AG08396 (cell line): ENCODE results near the gene AREL1.

Experiments used
- DNase-seq: peaks from one replicate; pipeline ENCODE4 v3.0.0; 2012; ENCODE audit warnings: low spot score, mixed read lengths

AREL1 gene

GRCh38 chr14:74697543-74697942 lies 15.3 kb downstream of the AREL1 start:
- peak; percentile 75 for DNase-seq

GRCh38 chr14:74697011-74697410 lies 15.9 kb downstream of the AREL1 start:
- no peak for DNase-seq

GRCh38 chr14:74695406-74695805 lies 17.5 kb downstream of the AREL1 start:
- DNase-seq, result no peak

GRCh38 chr14:74693191-74693590 lies 19.7 kb downstream of the AREL1 start:
- no peak for DNase-seq

- DNase-seq, result no peak
Measured at GRCh38 chr14:74691456-74691855, 21.4 kb downstream of the AREL1 start.

GRCh38 chr14:74685921-74686678 lies 26.8 kb downstream of the AREL1 start:
- no peak for DNase-seq

GRCh38 chr14:74685056-74685455 lies 27.8 kb downstream of the AREL1 start:
- DNase-seq, result no peak

- DNase-seq, result no peak
Measured at GRCh38 chr14:74684434-74684833, 28.4 kb downstream of the AREL1 start.

- no peak for DNase-seq
Measured at GRCh38 chr14:74683406-74683805, 29.5 kb downstream of the AREL1 start.

- no peak for DNase-seq
Measured at GRCh38 chr14:74682169-74682952, 30.5 kb downstream of the AREL1 start.

- DNase-seq, result no peak
Measured at GRCh38 chr14:74675219-74675618, 37.7 kb downstream of the AREL1 start.

- no peak for DNase-seq
Measured at GRCh38 chr14:74673768-74674167, 39.1 kb downstream of the AREL1 start.

GRCh38 chr14:74671789-74672188 lies 41.1 kb downstream of the AREL1 start:
- DNase-seq, result peak; percentile 73

GRCh38 chr14:74670726-74671411 lies 42.0 kb downstream of the AREL1 start:
- peak; percentile 33 for DNase-seq

GRCh38 chr14:74669846-74670245 lies 43.0 kb downstream of the AREL1 start:
- DNase-seq, result no peak

- DNase-seq, result no peak
Measured at GRCh38 chr14:74669256-74669655, 43.6 kb downstream of the AREL1 start.

GRCh38 chr14:74667758-74668157 lies 45.1 kb downstream of the AREL1 start:
- DNase-seq, result no peak

GRCh38 chr14:74664717-74665116 lies 48.2 kb downstream of the AREL1 start:
- no peak for DNase-seq

GRCh38 chr14:74663884-74664283 lies 49.0 kb downstream of the AREL1 start:
- DNase-seq, result no peak

GRCh38 chr14:74661726-74662450 lies 51.0 kb downstream of the AREL1 start:
- no peak for DNase-seq

GRCh38 chr14:74660863-74661262 lies 52.0 kb downstream of the AREL1 start:
- DNase-seq, result no peak

- DNase-seq, result no peak
Measured at GRCh38 chr14:74660167-74660566, 52.7 kb downstream of the AREL1 start.
